Activated CD4-positive, alpha-beta T cell treated with anti-CD3 and anti-CD28 coated beads, Interleukin-2, amount 50 U/mL, for 4 hours (primary cell): ENCODE data around the gene PCDHGB3.

Experiments used
- DNase-seq, 2 experiments: peaks; one replicate each; pipeline ENCODE4 v3.0.0-alpha.2; 2020

The PCDHGB3 gene

GRCh38 chr5:141421489-141421855 lies 51.4 kb downstream of the PCDHGB3 start:
- DNase-seq: no peak
